Skeletal muscle tissue (tissue), 4 donors: ENCODE data around the gene MRI1. TPM values are rescaled to one million over a fixed set of nuclear protein-coding genes. Genes with fewer than 3 reads are reported as not detected.
A peak's percentile ranks its signal among the peaks of the same experiment; 100 is the strongest.
"Not testable (repeated sequence)": the region's sequence is repeated elsewhere in the genome, so short reads cannot be mapped to it uniquely, and the experiment has no call there.

Experiments
- H3K27ac ChIP-seq: one replicate; pipeline ENCODE4 v1.7.0; 2013; ENCODE audit warnings: mild to moderate bottlenecking, low read depth, low read length, inconsistent platforms
- H3K27me3 ChIP-seq, 3 donors: one replicate each; pipeline ENCODE4 v1.7.0; 2013; ENCODE audit warnings: low read length in 3 of 3; ENCODE audit not compliant: control insufficient read depth in 3 of 3, insufficient read depth in 3 of 3
- H3K36me3 ChIP-seq, 3 donors: one replicate each; pipeline ENCODE4 v1.7.0; 2013; ENCODE audit warnings: low read length in 3 of 3; ENCODE audit not compliant: control insufficient read depth in 3 of 3, insufficient read depth in 3 of 3
- H3K4me1 ChIP-seq, 3 donors: one replicate each; pipeline ENCODE4 v1.7.0; 2013; ENCODE audit warnings: low read length in 3 of 3, mild to moderate bottlenecking in 3 of 3; ENCODE audit not compliant: control insufficient read depth in 3 of 3, insufficient read depth in 3 of 3
- H3K4me3 ChIP-seq, 3 donors: one replicate each; pipeline ENCODE4 v1.7.0; 2013; ENCODE audit warnings: low read length in 3 of 3
- H3K9ac ChIP-seq, 3 donors: one replicate each; pipeline ENCODE4 v1.7.0; 2013; ENCODE audit warnings: low read length in 3 of 3, mild to moderate bottlenecking in 3 of 3, moderate library complexity in 2 of 3, low read depth in 1 of 3
- H3K9me3 ChIP-seq, 3 donors: one replicate each; pipeline ENCODE4 v1.7.0; 2013; ENCODE audit warnings: low read length in 3 of 3; ENCODE audit not compliant: control insufficient read depth in 3 of 3
- total RNA-seq: library from RNA; depleted of rRNA; stranded (reverse); fragments of >200 nt; gene quantifications from one replicate; pipeline ENCODE4 v1.2.3, GENCODE V29; 2014
- donor health status: Osteomylitis.

Gene MRI1
- total RNA-seq, 1 donor from 2014 or later, result 16.2 TPM

- Histone ChIP-seq H3K27ac (no peak overlapping the region), H3K4me1 (peaks cover 13 to 21% (median 19%) of the 10 kb centered on the region in 3 donors), H3K9ac (peak overlapping the region in 2 of 3 donors; percentile 43 to 50)
These were observed 20.6 kb downstream of the MRI1 start for GRCh38 chr19:13784731-13785452.

GRCh38 chr19:13788991-13789390 is 24.7 kb downstream of the MRI1 start:
- Histone ChIP-seq H3K27ac (peak overlapping the region; percentile 67), H3K9me3 (no peaks in the 10 kb centered on the region), H3K4me3 (no peak overlapping the region), H3K36me3 (no peaks in the 10 kb centered on the region), H3K4me1 (peaks cover 13 to 19% (median 17%) of the 10 kb centered on the region in 3 donors), H3K9ac (no peak overlapping the region), H3K27me3 (peaks cover 0 to 7% (median 3%) of the 10 kb centered on the region in 3 donors)

More at GRCh38 chr19:13784731-13785452, 20.6 kb downstream of the MRI1 start:
- Histone ChIP-seq H3K36me3 (no peaks in the 10 kb centered on the region), H3K27me3 (peaks cover 0 to 7% (median 3%) of the 10 kb centered on the region in 3 donors), H3K9me3 (no peaks in the 10 kb centered on the region), H3K4me3 (peak overlapping the region; percentile 9 to 45 (median 35))

- no peak overlapping the region for H3K27ac ChIP-seq
- no peaks in the 10 kb centered on the region for H3K36me3 ChIP-seq
- H3K9me3 ChIP-seq, result no peaks in the 10 kb centered on the region
- peaks cover 16 to 21% (median 18%) of the 10 kb centered on the region in 3 donors for H3K4me1 ChIP-seq
- H3K4me3 ChIP-seq, result no peak overlapping the region
- no peak overlapping the region for H3K9ac ChIP-seq
- H3K27me3 ChIP-seq, result peaks cover 0 to 7% (median under 1%) of the 10 kb centered on the region in 3 donors
These were observed 26.0 kb downstream of the MRI1 start for GRCh38 chr19:13790354-13790753.

GRCh38 chr19:13793317-13793716 is 29.0 kb downstream of the MRI1 start:
- not testable (repeated sequence) for H3K27ac ChIP-seq, H3K9me3 ChIP-seq, H3K9ac ChIP-seq, H3K36me3 ChIP-seq, H3K27me3 ChIP-seq, H3K4me3 ChIP-seq
- H3K4me1 ChIP-seq, result peaks cover 26 to 30% (median 28%) of the 10 kb centered on the region in 3 donors

GRCh38 chr19:13794398-13794756 is 30.1 kb downstream of the MRI1 start:
- H3K27me3 ChIP-seq, result no peaks in the 10 kb centered on the region
- peaks cover 23 to 28% (median 23%) of the 10 kb centered on the region in 3 donors for H3K4me1 ChIP-seq
- H3K36me3 ChIP-seq, result no peaks in the 10 kb centered on the region
- peak overlapping the region; percentile 81 to 89 (median 84) for H3K4me3 ChIP-seq
- peak overlapping the region; percentile 83 for H3K27ac ChIP-seq
- H3K9me3 ChIP-seq, result no peaks in the 10 kb centered on the region
- H3K9ac ChIP-seq, result peak overlapping the region; percentile 70 to 81 (median 80)

- Histone ChIP-seq H3K4me3 (peak within 1 kb of the TSS; percentile 81 to 89 (median 84)), H3K9ac (peak within 1 kb of the TSS; percentile 70 to 81 (median 80)), H3K27ac (peak within 1 kb of the TSS; percentile 83), H3K27me3 (no peaks in the 10 kb centered on the region), H3K36me3 (peaks cover 0 to 2% (median 0%) of the 10 kb centered on the region in 3 donors), H3K9me3 (no peaks in the 10 kb centered on the region), H3K4me1 (peaks cover 23 to 28% (median 23%) of the 10 kb centered on the region in 3 donors)
These were observed 30.7 kb downstream of the MRI1 start, which contains the start of gene ZSWIM4 for GRCh38 chr19:13794757-13795589. ZSWIM4 (plus strand) TSS chr19:13795443; CDS start chr19:13795649, 206 bp downstream.

GRCh38 chr19:13795595-13796300 is 31.4 kb downstream of the MRI1 start:
- Histone ChIP-seq H3K27ac (peak overlapping the region; percentile 74), H3K9me3 (no peaks in the 10 kb centered on the region), H3K4me1 (peaks cover 23 to 28% (median 23%) of the 10 kb centered on the region in 3 donors), H3K4me3 (peak overlapping the region; percentile 70 to 75 (median 71)), H3K9ac (peak overlapping the region; percentile 65 to 76 (median 71)), H3K27me3 (no peaks in the 10 kb centered on the region), H3K36me3 (peaks cover 0 to 2% (median 0%) of the 10 kb centered on the region in 3 donors)

GRCh38 chr19:13796301-13797057 is 32.2 kb downstream of the MRI1 start:
- H3K27ac ChIP-seq, result peak overlapping the region; percentile 74
- H3K4me1 ChIP-seq, result peaks cover 23 to 28% (median 23%) of the 10 kb centered on the region in 3 donors
- H3K9me3 ChIP-seq, result no peaks in the 10 kb centered on the region
- H3K4me3 ChIP-seq, result peak overlapping the region; percentile 70 to 75 (median 71)
- no peaks in the 10 kb centered on the region for H3K27me3 ChIP-seq
- H3K9ac ChIP-seq, result peak overlapping the region; percentile 65 to 76 (median 71)
- H3K36me3 ChIP-seq, result peaks cover 0 to 2% (median 0%) of the 10 kb centered on the region in 3 donors

GRCh38 chr19:13797058-13797440 is 32.7 kb downstream of the MRI1 start:
- Histone ChIP-seq H3K4me1 (peaks cover 23 to 28% (median 23%) of the 10 kb centered on the region in 3 donors), H3K36me3 (peaks cover 0 to 2% (median 0%) of the 10 kb centered on the region in 3 donors), H3K27me3 (no peaks in the 10 kb centered on the region), H3K9ac (peak overlapping the region; percentile 3 to 76 (median 71)), H3K4me3 (peak overlapping the region in 2 of 3 donors; percentile 23 to 71), H3K9me3 (no peaks in the 10 kb centered on the region), H3K27ac (peak overlapping the region; percentile 74)
